ENCODE results near the gene DBR1.

DBR1 gene, protein sequence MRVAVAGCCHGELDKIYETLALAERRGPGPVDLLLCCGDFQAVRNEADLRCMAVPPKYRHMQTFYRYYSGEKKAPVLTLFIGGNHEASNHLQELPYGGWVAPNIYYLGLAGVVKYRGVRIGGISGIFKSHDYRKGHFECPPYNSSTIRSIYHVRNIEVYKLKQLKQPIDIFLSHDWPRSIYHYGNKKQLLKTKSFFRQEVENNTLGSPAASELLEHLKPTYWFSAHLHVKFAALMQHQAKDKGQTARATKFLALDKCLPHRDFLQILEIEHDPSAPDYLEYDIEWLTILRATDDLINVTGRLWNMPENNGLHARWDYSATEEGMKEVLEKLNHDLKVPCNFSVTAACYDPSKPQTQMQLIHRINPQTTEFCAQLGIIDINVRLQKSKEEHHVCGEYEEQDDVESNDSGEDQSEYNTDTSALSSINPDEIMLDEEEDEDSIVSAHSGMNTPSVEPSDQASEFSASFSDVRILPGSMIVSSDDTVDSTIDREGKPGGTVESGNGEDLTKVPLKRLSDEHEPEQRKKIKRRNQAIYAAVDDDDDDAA

DNA sequence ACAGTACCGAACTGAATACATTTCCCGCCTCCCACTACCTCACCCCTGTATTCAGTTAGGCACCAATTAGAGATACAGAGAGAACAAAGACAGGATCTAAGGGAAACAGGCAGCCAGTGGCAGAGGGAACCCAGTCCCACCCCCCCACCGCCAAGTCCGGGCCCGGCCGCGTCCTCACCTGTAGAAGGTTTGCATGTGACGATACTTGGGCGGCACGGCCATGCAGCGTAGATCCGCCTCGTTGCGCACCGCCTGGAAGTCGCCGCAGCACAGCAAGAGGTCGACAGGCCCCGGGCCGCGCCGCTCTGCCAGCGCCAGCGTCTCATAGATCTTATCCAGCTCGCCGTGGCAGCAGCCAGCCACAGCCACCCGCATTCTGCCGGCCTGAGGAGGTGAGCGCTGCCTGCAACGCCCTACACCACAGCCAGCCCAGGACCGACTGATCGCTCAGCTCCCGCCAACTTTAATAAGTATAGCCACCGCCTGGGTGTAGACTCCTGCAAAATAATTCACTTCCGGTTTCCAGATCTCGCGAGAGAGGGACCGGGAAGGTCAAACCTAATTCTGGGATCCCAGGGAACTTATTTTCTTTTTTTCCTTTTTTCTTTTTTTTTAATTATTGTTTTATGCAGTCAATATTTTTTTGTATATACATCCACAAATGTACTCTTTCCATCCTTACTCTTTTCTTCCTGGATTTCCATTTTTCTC lies at the start of gene DBR1:
DBR1 (minus strand) TSS at position 501 of the 711 bp plus-strand sequence; CDS start at position 375, 126 bp downstream.
- peak in 48 of 51 donors; percentile 4 to 86 (median 43) for DNase-seq

DNA sequence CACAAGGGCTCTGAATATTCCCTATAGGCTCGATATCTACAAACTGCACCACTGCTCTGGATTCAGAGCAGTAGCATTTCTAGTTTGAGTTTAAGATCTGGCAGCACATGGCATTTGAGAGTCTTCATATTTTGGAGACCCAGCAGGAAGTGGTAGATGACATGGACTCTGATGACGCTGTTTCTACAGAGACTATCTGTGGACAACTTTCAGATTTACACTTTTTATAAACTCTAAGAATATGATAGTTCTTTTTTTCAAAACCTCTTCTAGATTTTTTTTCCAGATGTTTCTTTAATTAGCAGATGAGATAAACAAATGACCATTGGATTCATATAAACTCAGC lies 48.2 kb upstream of the DBR1 start:
- DNase-seq = no peak

DNA sequence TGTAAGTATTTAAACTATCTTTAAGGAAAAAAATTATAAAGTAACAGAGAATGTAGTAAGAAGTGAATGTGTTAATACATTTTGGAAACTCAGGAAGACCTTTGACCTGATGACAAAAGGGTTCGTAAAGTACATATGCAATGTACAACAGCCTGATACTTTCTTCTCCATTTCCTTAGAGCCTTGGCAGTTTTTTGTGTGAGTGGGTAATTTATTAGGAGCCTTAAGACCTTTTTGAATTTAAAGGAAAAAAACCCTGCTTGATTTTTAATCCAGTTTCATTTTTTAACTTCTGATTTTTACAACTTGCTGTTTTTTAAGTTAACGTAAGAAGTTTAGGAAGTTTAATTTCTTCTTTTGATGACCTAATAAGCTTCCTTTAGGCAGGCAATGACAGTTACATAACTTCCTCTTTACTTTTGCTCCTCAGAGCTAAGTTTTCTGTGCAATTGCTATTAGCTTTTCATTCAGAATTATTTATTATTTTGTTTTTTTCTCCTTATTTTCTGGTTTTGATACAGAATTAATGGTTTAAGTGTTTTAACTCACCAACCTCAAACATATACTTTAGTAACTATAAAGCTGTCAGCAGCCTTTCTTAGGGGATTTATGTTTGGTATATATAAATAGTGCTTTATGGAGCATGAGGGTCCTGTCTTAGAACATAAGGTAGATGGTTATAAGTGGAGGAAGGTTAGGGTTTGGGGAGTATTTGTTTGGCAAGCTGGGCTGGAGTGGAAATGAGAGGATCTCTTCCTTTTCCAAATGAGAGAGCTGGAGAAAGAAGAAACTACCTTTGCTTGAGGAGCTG lies 47.6 kb upstream of the DBR1 start:
- no peak for DNase-seq

DNA sequence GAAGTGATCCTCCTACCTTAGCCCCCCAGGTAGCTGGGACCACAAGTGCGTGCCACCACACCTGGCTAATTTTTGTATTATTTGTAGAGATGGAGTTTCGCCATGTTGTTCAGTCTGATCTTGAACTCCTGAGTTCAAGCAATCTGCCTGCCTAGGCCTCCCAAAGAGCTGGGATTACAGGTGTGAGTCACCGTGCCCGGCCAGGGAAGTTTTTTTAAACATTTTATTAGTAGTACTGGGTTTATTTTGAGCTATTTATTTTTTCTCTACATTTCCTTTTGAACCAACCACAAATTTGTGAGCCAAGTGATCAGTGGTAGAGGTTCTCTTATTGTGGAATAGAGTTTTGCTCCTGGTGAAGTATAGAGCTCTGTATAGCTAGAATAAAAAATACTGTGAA lies 46.1 kb upstream of the DBR1 start:
- DNase-seq = no peak

DNA sequence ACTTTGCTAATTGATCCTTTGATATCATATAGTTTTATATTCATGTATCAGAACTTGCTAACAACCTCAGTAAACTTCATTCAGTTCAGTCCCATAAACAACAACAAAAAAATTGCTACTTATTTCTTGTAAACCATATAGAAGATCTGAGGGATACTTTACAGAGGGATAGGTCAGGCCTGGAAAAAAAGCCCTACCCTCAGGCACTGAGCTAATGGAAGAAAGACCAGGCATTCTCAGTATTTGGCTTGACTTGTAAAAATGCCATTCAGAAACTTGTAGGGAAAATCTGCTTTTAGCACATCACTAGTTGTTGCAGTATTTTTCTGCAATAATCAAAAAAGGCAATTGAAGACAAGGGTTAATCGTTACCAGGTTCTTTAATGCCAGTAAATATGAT lies 45.5 kb upstream of the DBR1 start:
- no peak for DNase-seq

DNA sequence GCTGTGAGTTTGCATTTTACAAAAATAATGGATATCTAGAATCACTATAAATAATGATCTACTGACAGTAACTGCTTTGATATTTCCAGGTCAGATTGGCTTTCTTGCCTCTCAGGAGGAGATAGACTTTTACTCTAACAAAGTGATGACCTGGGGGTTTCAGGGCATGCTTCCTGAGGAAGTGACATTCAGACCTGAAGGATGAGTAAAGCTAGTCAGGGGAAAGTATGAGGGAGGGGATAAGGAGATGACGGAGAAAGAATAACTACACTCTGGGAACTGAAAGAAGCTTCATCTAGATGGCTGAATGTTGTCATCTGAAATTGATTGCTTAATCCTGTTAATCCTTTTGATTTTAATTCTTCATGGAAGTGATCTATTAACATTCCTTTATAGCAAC lies 44.5 kb upstream of the DBR1 start:
- no peak for DNase-seq

DNA sequence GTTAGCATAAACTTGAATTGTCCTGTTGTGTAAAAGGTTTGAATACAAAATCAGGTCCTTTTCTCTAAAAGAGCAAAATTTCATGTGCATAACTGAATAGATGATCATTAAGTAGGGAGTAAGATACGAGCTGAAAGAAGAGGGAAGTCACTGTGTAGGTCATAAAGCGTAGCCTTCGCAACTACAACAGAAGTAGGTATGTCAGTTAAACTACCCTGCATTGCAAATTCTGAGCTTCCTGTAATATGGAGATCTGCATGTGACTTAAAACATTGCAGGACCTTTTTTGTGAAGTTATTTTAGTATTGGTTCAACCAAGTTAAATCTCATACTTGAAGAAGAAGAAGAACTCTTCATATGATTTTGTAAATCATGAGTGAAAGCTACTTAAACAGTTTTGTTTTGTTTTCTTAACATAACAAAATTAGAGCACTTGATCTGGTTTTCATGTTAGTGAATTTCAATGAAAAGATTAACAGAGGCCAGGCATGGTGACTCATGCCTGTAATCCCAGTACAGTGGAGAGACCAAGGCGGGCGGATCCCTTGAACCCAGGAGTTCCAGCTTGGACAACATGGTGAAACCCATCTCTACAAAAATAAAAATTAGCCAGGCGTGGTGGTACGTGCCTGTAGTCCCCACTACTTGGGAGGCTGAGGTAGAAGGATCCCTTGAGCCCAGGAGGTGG lies 38.8 kb upstream of the DBR1 start:
- DNase-seq = no peak

DNA sequence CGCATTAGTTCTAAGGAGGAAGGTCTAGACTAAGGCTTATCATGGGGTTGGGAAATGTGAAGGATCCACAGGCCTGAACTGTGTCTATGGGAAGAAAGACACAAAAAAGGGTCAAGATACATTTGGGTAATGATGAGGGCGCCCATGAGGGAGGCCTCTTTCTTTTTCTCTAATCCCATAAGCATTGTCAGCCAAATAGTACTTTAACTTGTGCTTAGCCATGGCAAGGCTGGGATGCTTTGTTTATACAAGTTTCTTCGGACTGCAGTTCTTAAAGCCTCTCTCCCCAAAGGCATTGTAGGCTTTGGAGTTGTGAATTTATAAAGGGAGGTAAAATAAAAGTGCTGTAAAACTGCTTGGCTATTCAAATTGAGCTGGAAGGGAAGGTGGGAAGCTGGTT lies 35.8 kb upstream of the DBR1 start:
- DNase-seq = no peak

DNA sequence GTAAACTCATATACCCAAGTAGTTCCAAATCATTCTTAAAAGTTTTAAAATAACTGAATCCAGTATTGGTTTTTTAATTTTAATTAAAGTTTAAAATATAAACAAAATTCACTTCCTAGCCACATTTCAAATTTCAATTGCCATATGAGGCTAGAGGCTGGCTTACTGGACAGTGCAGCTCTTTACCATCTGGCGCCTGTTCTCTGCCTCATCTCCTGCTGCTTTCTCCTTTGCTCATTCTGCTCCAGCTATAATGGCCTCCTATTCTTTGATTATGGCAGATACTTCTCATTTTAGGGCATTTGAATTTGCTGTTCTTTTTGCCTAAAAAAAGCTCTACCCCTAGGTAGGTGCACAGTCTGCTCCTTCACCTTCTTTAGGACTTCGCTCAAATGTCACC lies 31.5 kb upstream of the DBR1 start:
- DNase-seq = no peak

DNA sequence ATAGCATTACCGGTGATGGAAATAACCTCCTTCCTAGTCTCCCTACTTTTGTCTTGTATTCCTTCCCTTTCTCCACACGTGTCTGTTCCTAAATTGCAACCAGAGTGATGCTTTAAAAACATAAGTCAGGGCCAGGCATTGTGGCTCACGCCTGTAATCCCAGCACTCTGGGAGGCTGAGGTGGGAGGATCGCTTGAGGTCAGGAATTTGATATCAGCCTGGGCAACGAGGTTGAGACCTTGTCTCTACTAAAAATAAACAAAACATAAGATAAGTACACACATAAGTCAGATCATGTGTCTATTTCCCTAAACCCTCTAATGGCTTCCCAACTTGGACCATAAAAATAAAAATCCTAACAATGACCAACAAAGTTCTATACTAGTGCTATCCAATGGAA lies 30.8 kb upstream of the DBR1 start:
- DNase-seq = no peak

DNA sequence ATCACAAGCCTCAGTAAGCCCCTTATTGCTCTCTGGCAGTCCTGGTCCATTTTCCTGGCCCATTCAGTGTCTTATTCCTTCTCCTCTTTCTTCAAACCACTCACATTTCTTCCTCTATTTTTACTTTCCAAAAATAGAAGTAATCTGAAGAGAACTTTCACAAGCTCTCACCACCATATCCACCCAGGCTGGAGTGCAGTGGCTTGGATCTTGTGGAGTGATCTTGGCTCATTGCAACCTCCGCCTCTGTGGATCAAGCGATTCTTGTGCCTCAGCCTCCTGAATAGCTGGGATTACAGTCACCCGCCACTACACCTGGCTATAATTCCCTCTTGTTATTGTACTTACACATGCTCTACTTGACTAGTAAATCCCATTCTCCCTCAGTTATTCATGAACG lies 29.2 kb upstream of the DBR1 start:
- DNase-seq = no peak

DNA sequence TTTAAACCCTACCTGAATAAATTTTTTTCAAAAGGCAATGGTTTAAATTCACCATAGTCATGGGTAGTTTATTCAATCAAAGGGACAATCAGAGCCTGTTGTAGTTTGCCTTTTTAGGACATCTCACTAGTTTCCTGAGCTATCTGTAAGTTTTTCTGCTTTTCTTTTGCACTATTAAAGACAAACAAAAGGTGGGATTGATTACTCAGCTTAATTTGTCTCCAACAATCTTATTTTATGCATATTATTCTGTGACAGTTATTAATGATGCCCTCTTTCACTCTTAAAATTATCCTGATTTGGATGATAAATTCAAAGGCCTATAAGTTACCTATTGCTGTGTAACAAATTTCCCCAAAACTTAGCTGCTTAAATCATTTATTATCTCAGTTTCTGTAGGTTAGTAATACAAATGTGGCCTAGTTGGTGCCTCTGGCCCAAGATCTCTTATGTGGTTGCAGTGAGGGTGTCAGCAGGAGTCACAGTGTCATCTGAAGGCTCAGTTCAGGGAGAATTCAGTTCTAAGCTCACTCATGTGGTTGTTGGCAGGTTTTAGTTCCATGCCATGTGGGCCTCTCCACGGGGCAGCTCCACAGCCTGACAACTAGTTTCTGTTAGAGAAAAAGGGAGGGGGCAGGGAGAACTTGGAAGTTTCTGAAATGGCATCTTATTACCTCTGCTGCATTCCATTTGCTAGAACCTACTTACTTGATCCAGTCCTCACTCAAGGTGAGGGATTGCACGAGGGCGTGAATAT lies 28.4 kb upstream of the DBR1 start:
- no peak for DNase-seq

DNA sequence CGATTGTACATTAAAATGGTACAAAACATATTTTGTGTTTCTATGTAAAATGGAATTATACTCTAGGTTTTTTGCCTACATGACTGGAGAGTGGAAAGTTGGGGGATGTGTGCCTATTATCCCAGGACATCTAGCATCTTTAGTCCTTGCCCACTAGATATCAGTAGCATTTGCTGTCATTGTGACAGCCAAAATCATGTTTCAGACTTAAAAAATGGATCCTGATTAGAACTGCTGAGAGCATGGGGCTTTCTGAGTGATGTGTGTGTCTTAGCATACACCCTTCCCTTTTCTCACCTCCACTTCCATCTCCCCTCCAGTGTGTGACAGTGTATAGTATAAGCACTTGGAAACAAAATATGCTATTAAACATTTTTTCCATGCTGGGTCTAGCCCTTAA lies 25.7 kb upstream of the DBR1 start:
- DNase-seq = no peak

DNA sequence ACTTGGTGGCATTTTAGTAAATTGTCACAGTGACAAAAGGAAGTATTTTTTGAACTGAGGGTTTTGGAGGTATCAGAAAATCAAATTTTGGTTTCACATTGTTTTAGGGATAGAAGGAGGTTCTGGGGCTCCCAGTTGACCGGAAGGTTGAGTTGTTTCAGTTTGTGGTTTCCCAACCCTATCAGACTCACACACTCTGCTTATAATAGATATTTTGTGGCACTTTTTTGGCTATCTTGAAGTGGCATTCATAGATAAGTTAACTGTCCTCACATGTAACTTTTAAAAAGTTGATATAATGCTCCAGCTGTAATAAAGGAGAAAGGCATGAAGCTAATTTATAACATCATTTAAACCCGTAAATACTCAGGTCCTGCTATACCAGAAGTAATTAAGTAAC lies 25.1 kb upstream of the DBR1 start:
- no peak for DNase-seq

DNA sequence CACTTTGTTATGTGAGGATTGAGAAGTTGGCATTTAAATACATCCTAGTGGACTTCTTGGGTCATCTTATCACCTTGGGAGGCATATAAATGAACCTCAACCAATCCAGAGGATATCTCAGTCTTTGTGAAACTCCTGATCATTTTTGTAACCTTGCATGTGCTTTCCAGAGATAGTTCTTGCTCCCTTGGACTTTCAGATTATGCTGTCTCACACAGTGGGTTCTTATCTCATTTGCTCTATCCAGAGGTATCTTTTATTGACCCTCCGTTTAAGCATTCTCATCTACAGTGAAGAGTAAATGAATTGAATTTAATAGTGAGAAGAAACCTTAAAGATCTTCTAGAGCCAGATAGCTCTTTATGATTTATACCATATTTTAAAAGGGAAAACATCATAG lies 22.8 kb upstream of the DBR1 start:
- DNase-seq = no peak

DNA sequence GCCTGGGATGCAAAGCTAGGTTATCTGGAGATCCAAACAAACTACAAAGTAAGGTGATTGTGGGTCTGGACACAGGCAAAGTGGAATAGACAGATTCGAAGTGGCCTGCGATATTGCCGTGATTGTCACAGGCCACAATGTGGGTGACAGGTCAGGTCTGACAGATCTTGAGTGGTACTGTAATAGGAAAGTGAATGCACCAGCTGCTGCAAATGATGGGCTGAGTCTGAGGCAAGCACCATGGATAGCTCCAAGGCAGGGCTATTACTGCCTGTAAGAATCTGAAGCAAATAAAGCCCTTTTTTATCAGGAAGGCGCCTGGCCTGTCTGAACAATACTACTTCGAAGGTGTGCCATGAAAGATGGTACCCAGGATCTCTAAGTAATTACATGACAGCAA lies 22.3 kb upstream of the DBR1 start:
- DNase-seq = peak in 14 of 51 donors; percentile 1 to 34 (median 13)

DNA sequence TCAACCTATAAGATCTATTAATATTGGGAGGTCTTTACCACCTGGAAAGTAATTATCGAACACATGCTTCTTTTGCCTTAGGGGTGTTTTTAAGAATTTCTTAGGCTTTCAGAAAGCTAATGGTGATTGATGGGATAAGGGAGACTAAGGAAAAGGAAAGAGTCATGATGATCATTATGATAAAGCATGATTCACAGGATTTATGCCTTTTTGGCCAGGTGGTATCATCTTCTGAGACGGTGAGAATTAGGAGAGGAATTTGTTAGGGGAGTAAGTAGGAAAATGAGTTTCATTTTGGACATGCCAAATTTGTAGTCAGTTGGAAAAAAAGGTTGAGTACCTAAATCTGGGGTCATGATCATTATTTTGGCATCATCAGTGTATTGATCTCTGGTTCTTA lies 21.3 kb upstream of the DBR1 start:
- no peak for DNase-seq

DNA sequence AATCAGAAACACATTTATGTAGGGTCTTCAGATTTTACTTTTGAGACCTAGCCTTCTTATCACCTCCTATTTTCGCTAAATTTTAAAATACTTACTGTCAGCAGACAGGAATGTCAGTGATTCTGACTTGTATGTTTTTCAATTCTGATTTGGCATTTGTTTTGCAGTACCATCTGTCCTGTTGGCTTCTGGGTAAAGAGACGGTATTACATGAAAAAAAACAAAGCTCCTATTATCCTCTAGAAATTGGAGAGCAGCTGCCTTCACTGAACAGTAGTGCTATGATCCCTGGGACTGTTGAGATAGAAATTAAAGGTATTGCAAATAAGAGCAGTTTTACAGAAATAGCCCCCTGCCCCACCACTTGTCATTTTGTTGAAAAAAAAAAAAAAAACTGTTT lies 20.8 kb upstream of the DBR1 start:
- DNase-seq = peak in 3 of 51 donors; percentile 1 to 31 (median 2)

DNA sequence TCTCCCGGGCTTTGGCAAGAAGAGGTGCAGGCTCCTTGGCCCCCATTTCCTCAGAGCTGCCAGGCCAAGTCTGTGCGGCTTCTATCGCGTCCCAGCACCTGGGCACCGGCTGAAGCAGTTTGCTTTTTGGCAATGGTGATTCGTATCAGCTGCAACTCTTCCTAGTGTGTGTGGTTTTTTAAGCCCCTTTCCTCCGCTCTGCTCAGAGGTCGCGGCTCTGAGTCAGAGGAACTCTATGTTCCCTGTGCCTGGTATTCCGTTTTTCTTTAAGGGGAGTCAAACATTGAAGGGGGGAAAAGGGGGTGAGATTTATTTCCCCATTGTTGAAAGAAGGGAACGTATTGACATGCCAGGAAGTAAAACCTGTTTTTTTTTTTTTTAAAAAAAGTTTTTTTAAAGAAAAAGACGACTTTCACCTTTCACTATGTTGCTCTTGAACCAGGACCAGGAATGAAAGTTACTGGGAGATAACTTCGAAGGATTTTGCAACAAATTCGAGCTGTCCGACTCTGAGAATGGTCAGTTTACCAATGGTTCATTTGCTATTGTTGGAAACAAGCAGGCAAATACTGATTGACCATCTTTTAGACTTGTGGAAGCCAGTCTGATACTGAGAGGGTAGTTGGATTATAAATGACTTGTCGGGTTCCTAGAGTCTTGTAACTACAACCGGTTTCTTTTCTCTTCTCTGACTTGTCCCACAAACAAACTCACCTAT lies 13.5 kb upstream of the DBR1 start:
- DNase-seq = no peak

Data from hypothalamus (tissue), 51 donors.